Measurements from ENCODE around the gene DNMBP.
A peak's percentile ranks its signal among the peaks of the same experiment; 100 is the strongest.
"Not testable (repeated sequence)": the region's sequence is repeated elsewhere in the genome, so short reads cannot be mapped to it uniquely, and the experiment has no call there.

DNMBP gene

GRCh38 chr10:100020142-100020885, 10.6 kb upstream of the DNMBP start:
- no peak for DNase-seq (ENCODE audit: extremely low read depth, low read depth)
- H3K4me3 ChIP-seq (replicated peaks; ENCODE audit: low read depth, low read length) = no peak overlapping the region
- no peak for TF ChIP-seq CTCF (IDR thresholded peaks at IDR 0.05; ENCODE audit: low read depth, low read length, missing control alignments)

GRCh38 chr10:100019787-100020141, 10.0 kb upstream of the DNMBP start:
- no peak overlapping the region for H3K4me3 ChIP-seq (replicated peaks; ENCODE audit: low read depth, low read length)
- peak; percentile 11 for TF ChIP-seq CTCF (IDR thresholded peaks at IDR 0.05; ENCODE audit: low read depth, low read length, missing control alignments)
- no peak for DNase-seq (ENCODE audit: extremely low read depth, low read depth)

- DNase-seq (ENCODE audit: extremely low read depth, low read depth) = no peak
- no peak for TF ChIP-seq CTCF (IDR thresholded peaks at IDR 0.05; ENCODE audit: low read depth, low read length, missing control alignments)
- H3K4me3 ChIP-seq (replicated peaks; ENCODE audit: low read depth, low read length) = no peak overlapping the region
Observed at GRCh38 chr10:100014071-100014762, 4.5 kb upstream of the DNMBP start.

- no peak overlapping the region for H3K4me3 ChIP-seq (replicated peaks; ENCODE audit: low read depth, low read length)
- no peak for DNase-seq (ENCODE audit: extremely low read depth, low read depth)
Observed at GRCh38 chr10:100013621-100014020, 3.9 kb upstream of the DNMBP start.

GRCh38 chr10:100011906-100012305, 2.2 kb upstream of the DNMBP start:
- not testable (repeated sequence) for DNase-seq (ENCODE audit: extremely low read depth, low read depth)

More at GRCh38 chr10:100013621-100014020, 3.9 kb upstream of the DNMBP start:
- no peak for TF ChIP-seq CTCF (IDR thresholded peaks at IDR 0.05; ENCODE audit: low read depth, low read length, missing control alignments)

GRCh38 chr10:100009283-100009792, 409 bp downstream of the DNMBP start:
- H3K4me3 ChIP-seq (replicated peaks; ENCODE audit: low read depth, low read length) = peak overlapping the region; percentile 95
- DNase-seq (ENCODE audit: extremely low read depth, low read depth) = no peak
- TF ChIP-seq CTCF (IDR thresholded peaks at IDR 0.05; ENCODE audit: low read depth, low read length, missing control alignments) = peak; percentile 27

More at GRCh38 chr10:100011906-100012305, 2.2 kb upstream of the DNMBP start:
- H3K4me3 ChIP-seq (replicated peaks; ENCODE audit: low read depth, low read length) = not testable (repeated sequence)

- TF ChIP-seq CTCF (IDR thresholded peaks at IDR 0.05; ENCODE audit: low read depth, low read length, missing control alignments) = no peak
- H3K4me3 ChIP-seq (replicated peaks; ENCODE audit: low read depth, low read length) = peak overlapping the region; percentile 95
- DNase-seq (ENCODE audit: extremely low read depth, low read depth) = no peak
Observed at GRCh38 chr10:100008708-100009282, 952 bp downstream of the DNMBP start.
